SU-DHL-6 (cell line): ENCODE results near the gene STIM2.

Experiments
- H2AFZ ChIP-seq: fragments of 200-600 bp; sonication (generic); 2 replicates; pipeline ENCODE4 v1.6.1; 2014; ENCODE audit warnings: low read depth, mild to moderate bottlenecking, moderate library complexity, mixed read lengths, antibody characterized with exemption, low read length; ENCODE audit not compliant: severe bottlenecking
- H3F3A ChIP-seq: fragments of 200-600 bp; shearing (Covaris generic); 2 replicates; pipeline ENCODE4 v1.6.0; 2016; ENCODE audit warnings: antibody characterized with exemption, mild to moderate bottlenecking; ENCODE audit not compliant: insufficient read depth
- H3K27ac ChIP-seq: fragments of 200-600 bp; sonication (generic); 2 replicates; pipeline ENCODE4 v1.5.1; 2016; ENCODE audit warnings: low read depth, mild to moderate bottlenecking, low read length, moderate library complexity, mixed read lengths
- H3K27me3 ChIP-seq: fragments of 200-600 bp; sonication (generic), shearing (Covaris generic); 2 replicates; pipeline ENCODE4 v1.6.0; 2014; ENCODE audit warnings: mild to moderate bottlenecking, low read length
- H3K36me3 ChIP-seq: fragments of 200-600 bp; sonication (generic); 2 replicates; pipeline ENCODE4 v1.6.1; 2014; ENCODE audit warnings: mild to moderate bottlenecking, low read length, mixed read lengths
- H3K4me2 ChIP-seq: fragments of 300-600, 200-600 bp; shearing (Covaris generic), sonication (generic); 2 replicates; pipeline ENCODE4 v1.6.0; 2014; ENCODE audit warnings: low read length, low read depth, mild to moderate bottlenecking; ENCODE audit not compliant: poor library complexity, severe bottlenecking
- H3K4me3 ChIP-seq: fragments of 200-600 bp; sonication (generic); 2 replicates; pipeline ENCODE4 v1.5.1; 2014; ENCODE audit warnings: antibody characterized with exemption, low read length, mild to moderate bottlenecking, mixed read lengths; ENCODE audit not compliant: insufficient read depth, poor library complexity, severe bottlenecking
- H3K79me2 ChIP-seq: fragments of 200-600 bp; sonication (generic); 2 replicates; pipeline ENCODE4 v1.6.1; 2014; ENCODE audit warnings: mild to moderate bottlenecking, low read length, moderate library complexity; ENCODE audit not compliant: insufficient read depth
- H3K9ac ChIP-seq: fragments of 200-600 bp; sonication (generic); 2 replicates; pipeline ENCODE4 v1.7.0; 2014; ENCODE audit warnings: mild to moderate bottlenecking, low read length
- H3K9me2 ChIP-seq: fragments of 200-600 bp; sonication (generic); replicated peaks from 2 replicates; pipeline ENCODE4 v1.6.1; 2014; ENCODE audit warnings: low read length; ENCODE audit not compliant: insufficient read depth
- H3K9me3 ChIP-seq: fragments of 200-600 bp; sonication (generic); 2 replicates; pipeline ENCODE4 v1.6.1; 2014; ENCODE audit warnings: low read length, mixed read lengths; ENCODE audit not compliant: insufficient read depth
- H4K20me1 ChIP-seq: fragments of 200-600 bp; sonication (generic); 2 replicates; pipeline ENCODE4 v1.6.1; 2014; ENCODE audit warnings: low read depth, mild to moderate bottlenecking, antibody characterized with exemption, low read length, moderate library complexity, mixed read lengths
- CTCF ChIP-seq: fragments of 200-600 bp; sonication (generic); IDR thresholded peaks from one replicate; pipeline ENCODE4 v1.5.1; 2017; ENCODE audit warnings: antibody characterized with exemption, mild to moderate bottlenecking, low read length, moderate library complexity; ENCODE audit not compliant: insufficient read depth, poor library complexity, severe bottlenecking
- EZH2phosphoT487 ChIP-seq: fragments of 200-600 bp; sonication (generic), shearing (Covaris generic); conservative IDR thresholded peaks from 2 replicates; pipeline ENCODE4 v1.6.1; 2018; ENCODE audit warnings: mild to moderate bottlenecking, antibody characterized with exemption, low read length, moderate library complexity, mixed read lengths

STIM2 gene

GRCh38 chr4:27008679-27009078, 148.0 kb downstream of the STIM2 start:
- Histone ChIP-seq H3K9me3 (no peaks in the 10 kb centered on the region), H3K79me2 (peaks cover 28% of the 10 kb centered on the region; the same call in 1 of the 2 replicates)
- TF ChIP-seq EZH2phosphoT487 (no peak), CTCF (no peak)

GRCh38 chr4:27009539-27009938, 148.9 kb downstream of the STIM2 start:
- peaks cover 37% of the 10 kb centered on the region for H3K79me2 ChIP-seq
- peaks cover 52% of the 10 kb centered on the region for H3K36me3 ChIP-seq
- no peak overlapping the region for H2AFZ ChIP-seq
- peaks cover 47% of the 10 kb centered on the region for H3F3A ChIP-seq
- H3K27me3 ChIP-seq = no peaks in the 10 kb centered on the region
- 0 out of 2 replicates have a peak, but pooled peaks cover 12% of the 10 kb centered on the region for H4K20me1 ChIP-seq
- no peaks in the 10 kb centered on the region for H3K9me2 ChIP-seq
- TF ChIP-seq EZH2phosphoT487 (no peak), CTCF (no peak)
- peak overlapping the region; percentile 38; the same call in 1 of the 2 replicates for H3K27ac ChIP-seq
- no peak overlapping the region for H3K4me3 ChIP-seq
- no peaks in the 10 kb centered on the region for H3K9me3 ChIP-seq
- H3K4me2 ChIP-seq = no peak overlapping the region
- H3K9ac ChIP-seq = no peak overlapping the region

More at GRCh38 chr4:27008679-27009078, 148.0 kb downstream of the STIM2 start:
- H3K27ac ChIP-seq = no peak overlapping the region; the same call in 1 of the 2 replicates
- no peak overlapping the region for H3K9ac ChIP-seq
- H3F3A ChIP-seq = peaks cover 47% of the 10 kb centered on the region
- no peak overlapping the region for H2AFZ ChIP-seq
- no peak overlapping the region for H3K4me3 ChIP-seq
- peaks cover 47% of the 10 kb centered on the region for H3K36me3 ChIP-seq
- 0 out of 2 replicates have a peak, but pooled peaks cover 9% of the 10 kb centered on the region for H4K20me1 ChIP-seq
- H3K9me2 ChIP-seq = no peaks in the 10 kb centered on the region
- H3K4me2 ChIP-seq = no peak overlapping the region
- no peaks in the 10 kb centered on the region for H3K27me3 ChIP-seq

GRCh38 chr4:27010334-27010940, 149.8 kb downstream of the STIM2 start:
- H3K4me3 ChIP-seq = no peak overlapping the region
- peaks cover 45% of the 10 kb centered on the region for H3K79me2 ChIP-seq
- H3K27me3 ChIP-seq = no peaks in the 10 kb centered on the region
- H3F3A ChIP-seq = peaks cover 43% of the 10 kb centered on the region
- no peaks in the 10 kb centered on the region for H3K9me2 ChIP-seq
- H4K20me1 ChIP-seq = 0 out of 2 replicates have a peak, but pooled peaks cover 12% of the 10 kb centered on the region
- H3K9ac ChIP-seq = no peak overlapping the region
- peak overlapping the region; percentile 38; the same call in 1 of the 2 replicates for H3K27ac ChIP-seq
- no peak overlapping the region for H2AFZ ChIP-seq
- no peak overlapping the region for H3K4me2 ChIP-seq
- H3K9me3 ChIP-seq = no peaks in the 10 kb centered on the region
- TF ChIP-seq EZH2phosphoT487 (no peak), CTCF (peak; percentile 76)
- peaks cover 56% of the 10 kb centered on the region for H3K36me3 ChIP-seq
